ENCODE data around the gene CNKSR1. TPM values are rescaled to one million over a fixed set of nuclear protein-coding genes. Genes with fewer than 3 reads are reported as not detected.
"Not testable (repeated sequence)": the region's sequence is repeated elsewhere in the genome, so short reads cannot be mapped to it uniquely, and the experiment has no call there.

The CNKSR1 gene
- total RNA-seq, 1 donor from 2014 or later, result 50.2 TPM

DNA sequence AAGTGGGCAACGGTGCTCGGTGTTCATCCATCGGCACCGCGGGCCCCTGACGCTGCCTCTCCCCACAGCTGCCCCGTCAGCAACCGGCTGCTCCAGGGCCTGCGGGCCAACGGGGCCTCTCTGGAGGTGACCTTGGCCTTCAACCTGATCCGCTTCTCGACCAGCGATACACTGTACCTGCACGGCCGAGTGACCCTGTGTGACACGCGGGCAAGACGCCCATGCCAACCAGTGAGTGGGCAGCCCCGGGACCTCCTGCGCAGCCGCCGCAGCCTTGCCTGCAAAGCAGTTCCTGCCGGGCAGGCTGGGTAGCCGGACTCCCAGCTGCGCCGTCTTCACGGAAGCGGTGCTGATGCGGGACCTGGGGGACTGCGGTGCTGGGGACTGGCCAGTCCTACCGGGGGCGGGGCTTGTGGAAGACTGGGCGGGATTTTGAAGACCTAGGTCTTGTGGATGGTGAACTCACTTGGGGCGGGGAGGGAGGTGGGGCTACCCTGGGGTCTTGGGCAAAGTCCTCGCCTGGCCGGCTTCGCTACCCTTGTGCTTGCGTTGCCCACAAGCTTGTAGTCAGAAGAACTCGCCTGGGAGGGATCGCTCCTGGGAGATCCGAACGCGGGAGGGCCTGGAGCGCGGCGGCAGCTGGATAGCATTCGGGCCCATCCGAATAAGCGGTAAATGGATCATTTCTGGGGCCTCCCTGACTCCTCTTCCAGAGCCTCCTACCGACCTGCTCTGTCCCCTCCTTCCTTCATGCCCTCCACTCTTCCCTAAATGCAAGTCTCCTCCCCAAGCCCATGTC lies 47.9 kb downstream of the CNKSR1 start:
- H3K27ac Mint-ChIP-seq, result no peak overlapping the region
- H3K4me3 Mint-ChIP-seq, result peak overlapping the region; percentile 56
- peaks cover 9% of the 10 kb centered on the region for H3K4me1 Mint-ChIP-seq
- H3K9me3 Mint-ChIP-seq, result no peaks in the 10 kb centered on the region
- H3K27me3 Mint-ChIP-seq (ENCODE audit: low read depth), result peaks cover 24% of the 10 kb centered on the region
- DNase-seq (ENCODE audit: low spot score in 2 of 2, unreplicated experiment in 2 of 2), result peak; percentile 42 to 59
- TF ChIP-seq, protein P1, sequence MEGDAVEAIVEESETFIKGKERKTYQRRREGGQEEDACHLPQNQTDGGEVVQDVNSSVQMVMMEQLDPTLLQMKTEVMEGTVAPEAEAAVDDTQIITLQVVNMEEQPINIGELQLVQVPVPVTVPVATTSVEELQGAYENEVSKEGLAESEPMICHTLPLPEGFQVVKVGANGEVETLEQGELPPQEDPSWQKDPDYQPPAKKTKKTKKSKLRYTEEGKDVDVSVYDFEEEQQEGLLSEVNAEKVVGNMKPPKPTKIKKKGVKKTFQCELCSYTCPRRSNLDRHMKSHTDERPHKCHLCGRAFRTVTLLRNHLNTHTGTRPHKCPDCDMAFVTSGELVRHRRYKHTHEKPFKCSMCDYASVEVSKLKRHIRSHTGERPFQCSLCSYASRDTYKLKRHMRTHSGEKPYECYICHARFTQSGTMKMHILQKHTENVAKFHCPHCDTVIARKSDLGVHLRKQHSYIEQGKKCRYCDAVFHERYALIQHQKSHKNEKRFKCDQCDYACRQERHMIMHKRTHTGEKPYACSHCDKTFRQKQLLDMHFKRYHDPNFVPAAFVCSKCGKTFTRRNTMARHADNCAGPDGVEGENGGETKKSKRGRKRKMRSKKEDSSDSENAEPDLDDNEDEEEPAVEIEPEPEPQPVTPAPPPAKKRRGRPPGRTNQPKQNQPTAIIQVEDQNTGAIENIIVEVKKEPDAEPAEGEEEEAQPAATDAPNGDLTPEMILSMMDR (IDR thresholded peaks at IDR 0.05; ENCODE audit: unreplicated experiment), result no peak
- H3K36me3 Mint-ChIP-seq, result no peaks in the 10 kb centered on the region

DNA sequence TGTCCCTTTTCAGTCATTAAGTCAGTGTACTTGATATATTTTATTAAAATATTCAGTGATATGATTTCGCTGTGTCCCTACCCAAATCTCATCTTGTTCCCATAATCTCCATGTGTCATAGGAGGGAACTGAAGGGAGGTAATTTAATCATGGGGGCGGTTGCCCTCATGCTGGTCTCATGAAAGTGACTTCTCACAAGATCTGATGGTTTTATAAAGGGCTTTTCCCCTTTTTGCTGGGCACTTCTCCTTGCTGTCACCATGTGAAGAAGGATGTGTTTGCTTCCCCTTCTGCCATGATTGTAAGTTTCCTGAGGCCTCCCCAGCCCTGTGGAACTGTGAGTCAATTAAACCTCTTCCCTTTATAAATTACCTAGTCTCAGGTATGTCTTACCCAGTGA lies 53.4 kb downstream of the CNKSR1 start:
- H3K4me3 Mint-ChIP-seq; H3K27ac Mint-ChIP-seq; H3K9me3 Mint-ChIP-seq; DNase-seq (ENCODE audit: low spot score in 2 of 2, unreplicated experiment in 2 of 2); H3K36me3 Mint-ChIP-seq: not testable (repeated sequence)
- peaks cover 13% of the 10 kb centered on the region for H3K27me3 Mint-ChIP-seq (ENCODE audit: low read depth)
- H3K4me1 Mint-ChIP-seq, result peaks cover 13% of the 10 kb centered on the region

- TF ChIP-seq, protein P1 (IDR thresholded peaks at IDR 0.05; ENCODE audit: unreplicated experiment), result peak; percentile 74
- H3K36me3 Mint-ChIP-seq, result no peaks in the 10 kb centered on the region
- peak; percentile 98 to 99 for DNase-seq (ENCODE audit: low spot score in 2 of 2, unreplicated experiment in 2 of 2)
- no peaks in the 10 kb centered on the region for H3K27me3 Mint-ChIP-seq (ENCODE audit: low read depth)
- peaks cover 31% of the 10 kb centered on the region for H3K4me1 Mint-ChIP-seq
- H3K4me3 Mint-ChIP-seq, result peak within 1 kb of the TSS; percentile 99
- H3K27ac Mint-ChIP-seq, result peak within 1 kb of the TSS; percentile 99
- H3K9me3 Mint-ChIP-seq, result no peaks in the 10 kb centered on the region
Measured at GRCh38 chr1:26233903-26234643, 56.8 kb downstream of the CNKSR1 start, which contains the start of gene CEP85. TSS of gene CEP85 (plus strand) at chr1:26234200. CDS start at chr1:26239784, 5,584 bp downstream.

DNA sequence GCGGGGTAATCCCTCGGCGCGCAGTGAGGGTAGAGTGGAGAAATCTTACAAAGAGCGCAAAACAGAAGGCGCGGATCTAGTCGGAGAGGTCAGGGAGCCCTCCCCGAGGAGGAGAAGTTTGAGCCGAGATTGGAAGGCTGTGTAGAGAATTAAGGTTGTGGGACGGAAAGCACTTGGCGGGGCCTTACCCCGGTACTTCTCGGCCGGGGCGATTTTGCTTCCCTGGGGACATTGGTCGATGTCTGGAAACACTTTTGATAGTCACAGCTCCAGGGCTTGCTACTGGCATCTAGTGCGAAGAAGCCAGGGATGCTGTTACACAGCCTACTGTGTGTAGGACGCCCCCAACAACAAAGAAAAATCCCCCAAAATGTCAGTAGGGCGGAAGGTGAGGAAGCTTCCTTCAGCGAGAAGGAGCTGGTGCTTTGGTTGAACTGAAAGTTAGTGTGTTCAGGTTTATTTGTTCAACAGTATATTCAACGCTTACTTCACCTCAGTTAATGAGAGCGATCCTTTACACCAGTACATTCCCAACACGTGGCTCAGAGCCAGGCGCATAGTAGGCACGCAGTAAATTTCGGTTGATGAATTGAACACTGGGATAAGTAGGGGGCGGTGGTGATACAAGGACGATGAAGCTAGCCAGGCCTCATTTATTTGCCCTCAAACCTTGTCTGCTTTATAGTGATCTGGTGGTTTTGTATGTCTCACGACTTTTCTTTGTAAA lies 57.5 kb downstream of the CNKSR1 start:
- H3K27me3 Mint-ChIP-seq (ENCODE audit: low read depth), result no peaks in the 10 kb centered on the region
- H3K4me1 Mint-ChIP-seq, result peaks cover 31% of the 10 kb centered on the region
- no peaks in the 10 kb centered on the region for H3K9me3 Mint-ChIP-seq
- peak overlapping the region; percentile 99 for H3K4me3 Mint-ChIP-seq
- H3K27ac Mint-ChIP-seq, result peak overlapping the region; percentile 99
- no peaks in the 10 kb centered on the region for H3K36me3 Mint-ChIP-seq
- TF ChIP-seq, protein P1 (IDR thresholded peaks at IDR 0.05; ENCODE audit: unreplicated experiment), result no peak
- DNase-seq (ENCODE audit: low spot score in 2 of 2, unreplicated experiment in 2 of 2), result no peak

- Mint-ChIP-seq H3K27me3 (ENCODE audit: low read depth) (no peaks in the 10 kb centered on the region), H3K9me3 (no peaks in the 10 kb centered on the region), H3K36me3 (no peaks in the 10 kb centered on the region), H3K27ac (peak overlapping the region; percentile 72), H3K4me1 (peaks cover 31% of the 10 kb centered on the region), H3K4me3 (no peak overlapping the region)
- DNase-seq (ENCODE audit: low spot score in 2 of 2, unreplicated experiment in 2 of 2), result no peak
- TF ChIP-seq, protein P1 (IDR thresholded peaks at IDR 0.05; ENCODE audit: unreplicated experiment), result no peak
Measured at GRCh38 chr1:26237230-26237966, 60.1 kb downstream of the CNKSR1 start.

Other genes starting within 250 kb of the CNKSR1 start
- 8.7 to 9.9 TPM (median 9.1 TPM) in 3 replicates for gene PAFAH2, start 179.4 kb upstream of the CNKSR1 start, total RNA-seq
- gene EXTL1, start 155.7 kb upstream of the CNKSR1 start, total RNA-seq, result 6.9 to 8.2 TPM (median 7.1 TPM) in 3 replicates
- 9.2 to 10.7 TPM (median 10.3 TPM) in 3 replicates for gene SLC30A2, start 131.4 kb upstream of the CNKSR1 start, total RNA-seq
- gene TRIM63, start 109.9 kb upstream of the CNKSR1 start, total RNA-seq, result 1.4 to 1.9 TPM (median 1.7 TPM) in 3 replicates
- 18.3 to 19.4 TPM (median 19.1 TPM) in 3 replicates for gene PDIK1L, start 65.7 kb upstream of the CNKSR1 start, total RNA-seq
- gene FAM110D, start 18.4 kb upstream of the CNKSR1 start, total RNA-seq, result 0.58 to 0.84 TPM (median 0.69 TPM) in 3 replicates
- gene C1orf232, start 8.5 kb upstream of the CNKSR1 start, total RNA-seq, result not detected in 3 replicates
- gene ZNF593, start 7.6 kb upstream of the CNKSR1 start, total RNA-seq, result 27.1 to 28.7 TPM (median 28.6 TPM) in 3 replicates
- not detected in 3 replicates for gene ZNF593OS, start 5.7 kb upstream of the CNKSR1 start, total RNA-seq
- gene CATSPER4, start 13.1 kb downstream of the CNKSR1 start, total RNA-seq, result 0.27 to 0.38 TPM (median 0.29 TPM) in 3 replicates
- 18.2 to 22.7 TPM (median 20.3 TPM) in 3 replicates for gene CEP85, start 56.7 kb downstream of the CNKSR1 start, total RNA-seq
- gene SH3BGRL3, start 102.6 kb downstream of the CNKSR1 start, total RNA-seq, result 35.6 to 37.4 TPM (median 36.3 TPM) in 3 replicates
- gene UBXN11, start 129.1 kb downstream of the CNKSR1 start, total RNA-seq, result 28.3 to 29.6 TPM (median 29.6 TPM) in 3 replicates
- 1.1 to 1.9 TPM (median 1.6 TPM) in 3 replicates for gene CD52, start 140.5 kb downstream of the CNKSR1 start, total RNA-seq
- gene CRYBG2, start 176.6 kb downstream of the CNKSR1 start, total RNA-seq, result 9.4 to 10.9 TPM (median 10.3 TPM) in 3 replicates
- not detected in 3 replicates for gene ZNF683, start 195.3 kb downstream of the CNKSR1 start, total RNA-seq
- gene LIN28A, start 233.3 kb downstream of the CNKSR1 start, total RNA-seq, result 0.09 TPM in 1 of 3 replicates, not detected in the others